ENCODE data around the gene INVS. TPM values are rescaled to one million over a fixed set of nuclear protein-coding genes. Genes with fewer than 3 reads are reported as not detected.

Gene INVS
- total RNA-seq, 2 experiments from 2014 or later: 18.0 to 20.4 TPM

DNA sequence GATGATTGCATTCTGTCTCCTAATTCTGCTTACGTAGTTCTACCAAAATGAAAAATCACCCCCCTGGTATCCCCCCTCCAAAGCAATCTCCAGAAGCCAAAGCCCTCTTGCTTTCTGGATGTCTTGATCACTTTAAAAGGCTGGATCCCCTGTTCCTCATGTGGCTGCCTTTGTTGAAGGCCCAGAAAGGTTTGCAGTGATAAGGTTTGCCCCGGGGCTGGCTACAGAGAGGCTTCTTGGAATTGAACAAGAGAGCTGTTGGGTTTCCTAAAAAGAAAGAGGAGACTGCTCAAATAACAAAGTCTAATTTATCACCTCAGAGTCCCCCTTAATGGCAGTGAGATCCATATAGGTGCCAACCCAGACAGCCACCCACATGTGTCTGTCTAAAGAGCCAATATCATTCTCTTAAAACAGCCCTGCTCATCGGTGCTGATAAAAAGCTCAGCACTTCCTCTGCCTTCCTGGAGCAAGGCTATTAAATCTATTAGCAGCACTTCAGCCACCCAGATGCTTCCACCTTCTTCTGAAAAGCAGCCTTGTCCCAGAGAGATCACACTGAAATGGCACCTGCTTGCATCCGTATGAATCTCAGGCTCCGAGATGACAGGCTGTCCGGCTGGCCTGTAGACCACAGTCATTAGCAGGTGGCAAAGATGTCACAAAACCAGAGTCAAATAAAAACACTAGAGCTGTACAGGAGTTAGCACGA lies 182.8 kb downstream of the INVS start:
- CTCF ChIA-PET: interaction anchor here (0.8 to 1.4 kb wide), 2 partner anchors 21 to 43 kb away, joined by 3 read pairs; no protein-coding TSS in a partner anchor
- H3K27ac Mint-ChIP-seq: no peak overlapping the region

DNA sequence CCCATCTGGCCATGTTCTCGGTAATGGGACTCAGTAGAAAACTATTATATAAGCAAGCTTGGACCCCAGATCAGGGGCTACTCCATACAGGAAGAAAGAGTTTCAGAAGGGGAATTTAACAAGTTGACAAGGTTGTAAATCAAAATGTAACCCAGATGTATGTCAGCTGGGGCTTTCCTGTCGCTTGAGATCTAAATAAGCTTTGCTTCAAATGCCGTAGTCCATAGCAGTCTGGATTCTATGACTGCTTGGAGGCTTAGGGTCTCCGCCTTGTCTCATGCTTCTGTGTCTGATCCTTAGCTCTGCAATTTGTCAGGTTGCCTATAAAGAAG lies 183.3 kb downstream of the INVS start:
- ATAC-seq (no peak), DNase-seq (no peak)
- Mint-ChIP-seq H3K36me3 (ENCODE audit: low read depth) (peaks cover 59% of the 10 kb centered on the region), H3K9me3 (peaks cover 14% of the 10 kb centered on the region), H3K27me3 (no peaks in the 10 kb centered on the region), H3K4me1 (ENCODE audit: low read depth) (no peaks in the 10 kb centered on the region), H3K27ac (no peak overlapping the region), H3K4me3 (no peak overlapping the region)
- ChIA-PET POLR2A (interaction anchor here (1.1 kb wide), 1 partner anchor 11 kb away, joined by 3 read pairs; no protein-coding TSS in a partner anchor), CTCF (interaction anchor here (0.8 to 1.4 kb wide), 2 partner anchors 21 to 42 kb away, joined by 3 read pairs; no protein-coding TSS in a partner anchor)
- TF ChIP-seq, protein P1, sequence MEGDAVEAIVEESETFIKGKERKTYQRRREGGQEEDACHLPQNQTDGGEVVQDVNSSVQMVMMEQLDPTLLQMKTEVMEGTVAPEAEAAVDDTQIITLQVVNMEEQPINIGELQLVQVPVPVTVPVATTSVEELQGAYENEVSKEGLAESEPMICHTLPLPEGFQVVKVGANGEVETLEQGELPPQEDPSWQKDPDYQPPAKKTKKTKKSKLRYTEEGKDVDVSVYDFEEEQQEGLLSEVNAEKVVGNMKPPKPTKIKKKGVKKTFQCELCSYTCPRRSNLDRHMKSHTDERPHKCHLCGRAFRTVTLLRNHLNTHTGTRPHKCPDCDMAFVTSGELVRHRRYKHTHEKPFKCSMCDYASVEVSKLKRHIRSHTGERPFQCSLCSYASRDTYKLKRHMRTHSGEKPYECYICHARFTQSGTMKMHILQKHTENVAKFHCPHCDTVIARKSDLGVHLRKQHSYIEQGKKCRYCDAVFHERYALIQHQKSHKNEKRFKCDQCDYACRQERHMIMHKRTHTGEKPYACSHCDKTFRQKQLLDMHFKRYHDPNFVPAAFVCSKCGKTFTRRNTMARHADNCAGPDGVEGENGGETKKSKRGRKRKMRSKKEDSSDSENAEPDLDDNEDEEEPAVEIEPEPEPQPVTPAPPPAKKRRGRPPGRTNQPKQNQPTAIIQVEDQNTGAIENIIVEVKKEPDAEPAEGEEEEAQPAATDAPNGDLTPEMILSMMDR (IDR thresholded peaks at IDR 0.05): no peak
- intact Hi-C loops (cut with micrococcal nuclease): no loop called here

More for the DNA sequence above, 182.8 kb downstream of the INVS start:
- DNase-seq (no peak), ATAC-seq (no peak)
- intact Hi-C loops (cut with micrococcal nuclease): no loop called here
- TF ChIP-seq, protein P1 (IDR thresholded peaks at IDR 0.05): no peak
- POLR2A ChIA-PET: interaction anchor here (1.1 kb wide), 1 partner anchor 12 kb away, joined by 3 read pairs; no protein-coding TSS in a partner anchor
- H3K4me3 Mint-ChIP-seq: no peak overlapping the region
- peaks cover 58% of the 10 kb centered on the region for H3K36me3 Mint-ChIP-seq (ENCODE audit: low read depth)
- peaks cover under 1% of the 10 kb centered on the region for H3K4me1 Mint-ChIP-seq (ENCODE audit: low read depth)
- no peaks in the 10 kb centered on the region for H3K27me3 Mint-ChIP-seq
- peaks cover 14% of the 10 kb centered on the region for H3K9me3 Mint-ChIP-seq

DNA sequence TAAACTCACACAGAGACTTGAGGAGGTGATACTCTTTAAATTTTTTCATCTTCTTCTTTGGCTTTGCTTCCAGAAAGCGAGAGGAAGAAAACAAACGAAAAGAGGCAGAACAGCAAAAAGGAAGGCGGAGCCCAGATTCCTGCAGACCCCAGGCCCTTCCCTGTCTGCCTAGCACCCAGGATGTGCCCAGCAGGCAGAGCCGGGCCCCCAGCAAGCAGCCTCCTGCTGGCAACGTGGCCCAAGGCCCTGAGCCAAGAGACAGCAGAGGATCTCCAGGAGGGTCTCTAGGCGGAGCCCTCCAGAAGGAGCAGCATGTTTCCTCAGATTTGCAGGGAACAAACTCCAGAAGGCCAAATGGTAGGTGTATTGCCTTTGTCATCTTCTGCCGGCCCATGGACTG lies 185.2 kb downstream of the INVS start:
- H3K36me3 Mint-ChIP-seq (ENCODE audit: low read depth): peaks cover 68% of the 10 kb centered on the region
- peaks cover 23% of the 10 kb centered on the region for H3K9me3 Mint-ChIP-seq
- intact Hi-C loops (cut with micrococcal nuclease): no loop called here
- H3K27me3 Mint-ChIP-seq: no peaks in the 10 kb centered on the region
- TF ChIP-seq, protein P1 (IDR thresholded peaks at IDR 0.05): no peak
- no peak for DNase-seq
- H3K4me1 Mint-ChIP-seq (ENCODE audit: low read depth): no peaks in the 10 kb centered on the region
- H3K27ac Mint-ChIP-seq: no peak overlapping the region
- POLR2A ChIA-PET: no interaction called here
- CTCF ChIA-PET: no interaction called here
- no peak overlapping the region for H3K4me3 Mint-ChIP-seq
- no peak for ATAC-seq

DNA sequence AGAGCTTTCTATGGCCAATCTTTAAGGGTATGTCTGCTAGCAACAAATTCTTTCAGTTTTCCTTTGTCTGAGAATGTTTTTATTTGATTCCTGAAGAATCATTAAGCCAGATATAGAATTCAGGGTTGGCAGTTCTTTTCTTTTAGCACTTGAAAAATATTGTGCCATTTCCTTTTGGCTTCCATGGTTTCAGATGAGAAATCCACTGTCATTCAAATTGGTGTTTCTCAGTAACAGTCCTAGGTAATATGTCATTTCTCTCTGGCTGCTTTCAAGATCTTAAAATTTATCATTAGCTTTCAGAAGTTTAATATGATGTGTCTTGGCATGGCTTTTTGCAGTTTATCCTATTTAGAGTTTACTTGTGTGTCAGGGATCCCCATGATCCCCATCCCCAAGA lies 186.0 kb downstream of the INVS start:
- H3K9me3 Mint-ChIP-seq: peaks cover 23% of the 10 kb centered on the region
- intact Hi-C loops (cut with micrococcal nuclease): no loop called here
- H3K27ac Mint-ChIP-seq: no peak overlapping the region
- DNase-seq (no peak), ATAC-seq (no peak)
- no peaks in the 10 kb centered on the region for H3K27me3 Mint-ChIP-seq
- peaks cover 68% of the 10 kb centered on the region for H3K36me3 Mint-ChIP-seq (ENCODE audit: low read depth)
- ChIA-PET POLR2A (interaction anchor here (0.9 kb wide), 1 partner anchor 11 kb away, joined by 4 read pairs; no protein-coding TSS in a partner anchor), CTCF (interaction anchor here (1.0 kb wide), 1 partner anchor 13 kb away, joined by 3 read pairs; no protein-coding TSS in a partner anchor)
- TF ChIP-seq, protein P1 (IDR thresholded peaks at IDR 0.05): no peak
- H3K4me3 Mint-ChIP-seq: no peak overlapping the region
- H3K4me1 Mint-ChIP-seq (ENCODE audit: low read depth): no peaks in the 10 kb centered on the region

DNA sequence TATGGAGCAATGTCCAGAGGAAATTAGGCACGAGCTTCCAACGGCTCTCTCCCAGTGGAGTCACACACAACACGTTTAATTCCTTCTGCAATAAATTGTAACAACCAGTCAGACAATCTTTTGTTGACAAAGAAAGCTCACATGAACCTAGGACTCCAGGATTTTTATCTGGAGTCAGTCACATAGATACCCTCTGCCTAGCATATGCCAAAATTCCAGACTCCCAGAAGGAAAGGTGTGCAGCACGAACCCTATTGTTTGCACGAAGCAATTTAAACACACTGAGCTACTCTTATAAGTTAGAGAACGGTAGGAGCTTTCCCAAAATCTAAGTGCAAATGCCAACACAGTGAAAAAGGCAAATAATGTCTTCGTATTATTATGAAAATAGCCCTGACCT lies 186.6 kb downstream of the INVS start:
- no peak overlapping the region for H3K4me3 Mint-ChIP-seq
- TF ChIP-seq, protein P1 (IDR thresholded peaks at IDR 0.05): no peak
- no peak overlapping the region for H3K27ac Mint-ChIP-seq
- H3K36me3 Mint-ChIP-seq (ENCODE audit: low read depth): peaks cover 70% of the 10 kb centered on the region
- intact Hi-C loops (cut with micrococcal nuclease): no loop called here
- ChIA-PET CTCF (interaction anchor here (1.0 kb wide), 1 partner anchor 13 kb away, joined by 3 read pairs; no protein-coding TSS in a partner anchor), POLR2A (interaction anchor here (0.7 to 0.9 kb wide), 2 partner anchors 10 to 69 kb away, joined by 3 to 4 read pairs; no protein-coding TSS in a partner anchor)
- peaks cover 23% of the 10 kb centered on the region for H3K9me3 Mint-ChIP-seq
- no peaks in the 10 kb centered on the region for H3K4me1 Mint-ChIP-seq (ENCODE audit: low read depth)
- DNase-seq (no peak), ATAC-seq (no peak)
- H3K27me3 Mint-ChIP-seq: no peaks in the 10 kb centered on the region

Measured in activated CD8-positive, alpha-beta T cell treated with anti-CD3 and anti-CD28 coated beads for 36 hours (primary cell).